ENCODE measurements around the gene CHCT1. TPM values are rescaled to one million over a fixed set of nuclear protein-coding genes. Genes with fewer than 3 reads are reported as not detected.

CHCT1 gene
- total RNA-seq (2021; fragmentation: NEBNext Ultra II Directional; extraction: Animal tissue kit (Norgen Biotek cat#: 25700)) (not detected in 2 replicates), polyA plus RNA-seq (2011; rRNA removed) (0.06 and 0.08 TPM in 2 replicates), polyA minus RNA-seq (2011; rRNA and poly(A)+ RNA removed) (not detected in 2 replicates)
- polyA plus RNA-seq (2011; cell fraction: cytosol; rRNA removed): not detected
- not detected for polyA plus RNA-seq (2011; cell fraction: nucleus; rRNA removed)
- not detected in 4 replicates for polyA plus RNA-seq (2012, experiment 1 of 2)
- polyA plus RNA-seq (2012, experiment 2 of 2): not detected
- 0.16 TPM for polyA plus RNA-seq (2013, experiment 1 of 2)
- polyA plus RNA-seq (2013, experiment 2 of 2): 0.07 TPM
- polyA minus RNA-seq (2011; cell fraction: cytosol; rRNA and poly(A)+ RNA removed): not detected
- polyA minus RNA-seq (2011; cell fraction: nucleus; rRNA and poly(A)+ RNA removed): not detected
- long read RNA-seq, experiment 1: 0 reads
- long read RNA-seq, experiment 2: 0 reads

GRCh38 chr17:60422162-60422665 lies at the start of gene CHCT1:
CHCT1 (plus strand) TSS chr17:60422489; CDS start chr17:60422593, 104 bp downstream.
- H3K18ac ChIP-seq (ENCODE audit: extremely low read depth, low read length): peak within 1 kb of the TSS; percentile 95
- peak within 1 kb of the TSS; percentile 92 for H4K91ac ChIP-seq (replicated peaks; ENCODE audit: insufficient read length, low read length)
- peak within 1 kb of the TSS; percentile 78; the same call in 1 of the 2 replicates for H2BK5ac ChIP-seq (ENCODE audit: low read depth, low read length)
- peak within 1 kb of the TSS; percentile 52; the same call in 1 of the 2 replicates for H2AFZ ChIP-seq (ENCODE audit: low read length)
- no peaks in the 10 kb centered on the region for H3K36me3 ChIP-seq (ENCODE audit: control insufficient read depth in 2 of 4, insufficient read depth in 4 of 4, low read length in 3 of 4)
- H2BK120ac ChIP-seq (replicated peaks; ENCODE audit: low read depth, low read length): peak within 1 kb of the TSS; percentile 73
- peak within 1 kb of the TSS; percentile 5 for H3K14ac ChIP-seq (ENCODE audit: insufficient read length)
- H3K4me2 ChIP-seq (ENCODE audit: insufficient read depth in 1 of 2, low read depth in 2 of 2, low read length in 2 of 2): peak within 1 kb of the TSS; percentile 66 to 67
- peak within 1 kb of the TSS; percentile 61; the same call in 1 of the 2 replicates for H2BK20ac ChIP-seq (ENCODE audit: low read length)
- peak within 1 kb of the TSS in 2 of 4 experiments; percentile 34 to 58; a peak in 4 of 7 replicates for H3K9ac ChIP-seq (replicated peaks in 1 of 4; ENCODE audit: extremely low read depth in 1 of 4, low read depth in 3 of 4, low read length in 3 of 4)
- ChIA-PET POLR2A (ENCODE audit: partially characterized antibody) (interaction anchor here (1.7 kb wide), 1 partner anchor 151 kb away, joined by 3 read pairs; no protein-coding TSS in a partner anchor), CTCF (ENCODE audit: partially characterized antibody) (interaction anchor here (0.6 to 1.7 kb wide), 8 partner anchors 13 to 290 kb away, joined by 3 to 7 read pairs (median 4); no protein-coding TSS in a partner anchor)
- WGBS, 2 experiments (ENCODE audit: extremely low coverage in 1 of 2, insufficient coverage in 1 of 2, insufficient read length in 1 of 2, insufficient replicate concordance in 2 of 2, low coverage in 1 of 2, low lambda C conversion rate in 2 of 2, missing lambda C conversion rate in 1 of 2): 45% methylated on average over 12 of the region's 18 CpGs; no CpG with 5 or more reads in 1 of the 2 experiments
- H3K23ac ChIP-seq (ENCODE audit: insufficient read length): peak within 1 kb of the TSS; percentile 52
- H3K79me1 ChIP-seq (ENCODE audit: low read depth, low read length): no peaks in the 10 kb centered on the region
- H3K23me2 ChIP-seq (ENCODE audit: low read depth, low read length): peaks cover 3% of the 10 kb centered on the region; the same call in 1 of the 2 replicates
- no peaks in the 10 kb centered on the region for H3K79me2 ChIP-seq (ENCODE audit: control insufficient read depth in 1 of 2, insufficient read depth in 2 of 2, low read length in 2 of 2)
- no peak within 1 kb of the TSS; the same call in 1 of the 2 replicates for H3K27ac ChIP-seq (ENCODE audit: low read depth, low read length)
- TF ChIP-seq SIX5 (IDR thresholded peaks at IDR 0.05; ENCODE audit: low read depth, low read length) (no peak), USF2 (IDR thresholded peaks at IDR 0.05; ENCODE audit: low read length) (no peak), BACH1 (IDR thresholded peaks at IDR 0.05; ENCODE audit: low read length) (no peak), CHD1 (IDR thresholded peaks at IDR 0.05; ENCODE audit: low read depth, low read length) (no peak)
- H3K4me1 ChIP-seq (replicated peaks in 1 of 4; ENCODE audit: control insufficient read depth in 3 of 4, insufficient read depth in 4 of 4, low read length in 3 of 4): peaks cover 0 to 7% (median 6%) of the 10 kb centered on the region in 4 experiments; a peak in 6 of 7 replicates
- no peak within 1 kb of the TSS for H2AK5ac ChIP-seq (ENCODE audit: low read depth, low read length)
- H2BK15ac ChIP-seq (ENCODE audit: low read length): peak within 1 kb of the TSS; percentile 36; the same call in 1 of the 2 replicates
- H2BK12ac ChIP-seq (ENCODE audit: low read depth, low read length): 0 out of 2 replicates have a peak within 1 kb of the TSS, but pooled peaks have one; percentile 60
- DNase-seq (ENCODE audit: low read depth in 1 of 2, low spot score in 2 of 2) (no peak), FAIRE-seq (no peak)
- H4K5ac ChIP-seq (ENCODE audit: insufficient read length, low read depth, low read length): peak within 1 kb of the TSS; percentile 83
- no peaks in the 10 kb centered on the region for H3K9me3 ChIP-seq (ENCODE audit: insufficient read depth in 2 of 2, low read depth in 1 of 2, low read length in 1 of 2)
- H3K4ac ChIP-seq (replicated peaks; ENCODE audit: insufficient read length, low read depth, low read length): peak within 1 kb of the TSS; percentile 44
- H3K56ac ChIP-seq (replicated peaks; ENCODE audit: insufficient read length, low read depth, low read length): peak within 1 kb of the TSS; percentile 82
- peaks cover 0 to 11% (median 9%) of the 10 kb centered on the region in 4 experiments; a peak in 4 of 7 replicates for H3K27me3 ChIP-seq (replicated peaks in 1 of 4; ENCODE audit: control insufficient read depth in 3 of 4, extremely low read depth in 1 of 4, insufficient read depth in 3 of 4, low read length in 3 of 4)
- no peaks in the 10 kb centered on the region for H4K20me1 ChIP-seq (replicated peaks in 1 of 2; ENCODE audit: control insufficient read depth in 1 of 2, insufficient read depth in 2 of 2, low read length in 2 of 2)
- H3K4me3 ChIP-seq (ENCODE audit: extremely low read depth in 1 of 4, insufficient read depth in 2 of 4, low read depth in 3 of 4, low read length in 4 of 4): peak within 1 kb of the TSS; percentile 36 to 69 (median 54)
- H4K8ac ChIP-seq (ENCODE audit: extremely low read depth, insufficient read depth, low read length): peak within 1 kb of the TSS; percentile 80

All from H1 (cell line).